ENCODE data around the gene ANKRD63.

The ANKRD63 gene

DNA sequence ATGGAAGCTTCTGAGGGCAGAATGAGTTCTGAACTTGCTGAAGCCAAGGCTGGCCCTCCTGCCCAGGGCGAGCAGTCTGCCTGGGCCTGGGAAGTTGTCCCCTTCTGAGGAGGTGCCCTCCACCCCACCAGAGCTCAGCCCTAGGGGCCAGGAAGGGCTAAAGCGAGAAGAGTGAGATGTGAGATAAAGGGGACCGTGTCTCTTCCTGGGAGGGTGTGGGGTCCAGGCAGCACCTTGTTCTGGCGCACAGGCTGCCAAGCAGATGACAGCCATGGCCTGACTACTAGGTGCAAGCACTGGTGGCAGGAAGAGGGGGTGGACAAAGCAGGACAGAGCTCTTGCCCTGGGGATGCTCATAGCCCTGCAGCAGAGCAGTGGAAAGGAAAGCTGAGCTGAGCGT is 40.3 kb downstream of the ANKRD63 start:
- DNase-seq (ENCODE audit: low read depth): no peak

DNA sequence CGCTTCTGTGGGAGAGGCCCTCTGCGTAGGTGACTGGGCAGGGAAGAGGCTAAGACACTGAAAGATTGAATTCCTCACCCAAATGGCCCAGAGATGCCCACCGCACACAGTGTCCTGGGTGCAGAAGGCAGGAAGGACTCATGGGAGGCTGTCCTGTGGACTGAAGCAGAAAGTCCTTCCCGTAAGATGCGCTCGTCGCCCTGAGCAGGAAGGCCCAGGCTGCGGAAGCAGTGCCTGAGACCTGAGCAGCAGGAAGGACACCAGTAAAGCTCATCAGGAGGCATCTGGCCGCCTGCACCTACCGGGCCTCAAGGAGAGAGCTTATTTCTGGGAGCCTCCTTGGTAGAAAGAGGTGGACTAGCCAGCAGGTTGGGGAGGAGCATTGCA is 40.7 kb downstream of the ANKRD63 start:
- no peak for DNase-seq (ENCODE audit: low read depth)

DNA sequence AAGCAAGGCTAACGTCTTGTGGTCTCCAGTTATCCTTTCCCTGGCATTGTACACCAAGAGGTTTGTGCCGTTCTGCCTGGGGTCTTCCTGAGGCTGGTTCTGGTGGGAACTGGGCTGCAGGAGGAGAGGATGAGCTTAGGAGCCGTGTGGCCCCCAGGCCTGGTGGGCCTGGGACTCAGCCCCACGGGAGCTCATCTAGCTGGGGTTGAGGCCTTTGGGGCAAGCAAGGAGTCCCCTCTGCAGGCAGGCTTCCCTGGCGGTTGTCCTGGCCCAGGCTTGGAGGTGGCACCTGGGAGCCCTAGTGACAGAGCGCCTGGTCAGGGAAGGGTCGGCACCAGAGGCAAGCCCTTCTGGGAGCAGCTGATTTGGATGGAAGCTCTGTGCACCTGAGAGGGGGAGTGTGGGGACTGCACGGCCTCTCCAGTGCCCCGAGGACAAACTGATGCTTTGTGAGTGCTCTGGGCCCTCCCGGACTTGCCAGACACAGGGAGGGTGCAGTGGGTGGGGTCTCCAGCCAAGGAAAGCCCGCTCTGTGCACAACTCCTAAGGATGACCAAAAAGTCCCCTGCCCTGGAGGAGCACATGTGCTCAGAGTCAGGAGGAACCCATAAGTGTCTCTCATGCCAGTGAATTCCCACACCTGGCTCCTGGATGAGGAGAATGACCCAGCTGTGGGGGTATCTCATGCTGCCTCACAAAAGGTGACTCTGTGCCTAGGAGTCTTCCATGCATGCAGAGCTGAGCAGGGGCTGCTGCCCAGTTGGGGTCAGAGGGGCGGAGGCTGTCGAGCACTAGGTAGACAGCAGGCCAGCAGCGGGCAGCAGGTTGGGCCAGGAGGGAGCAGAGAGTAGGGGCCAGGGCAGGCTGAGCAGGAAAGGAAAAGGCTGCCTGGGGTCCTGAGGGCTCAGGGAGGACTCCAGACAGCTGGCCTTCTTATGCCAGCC is 41.3 kb downstream of the ANKRD63 start:
- no peak for DNase-seq (ENCODE audit: low read depth)

DNA sequence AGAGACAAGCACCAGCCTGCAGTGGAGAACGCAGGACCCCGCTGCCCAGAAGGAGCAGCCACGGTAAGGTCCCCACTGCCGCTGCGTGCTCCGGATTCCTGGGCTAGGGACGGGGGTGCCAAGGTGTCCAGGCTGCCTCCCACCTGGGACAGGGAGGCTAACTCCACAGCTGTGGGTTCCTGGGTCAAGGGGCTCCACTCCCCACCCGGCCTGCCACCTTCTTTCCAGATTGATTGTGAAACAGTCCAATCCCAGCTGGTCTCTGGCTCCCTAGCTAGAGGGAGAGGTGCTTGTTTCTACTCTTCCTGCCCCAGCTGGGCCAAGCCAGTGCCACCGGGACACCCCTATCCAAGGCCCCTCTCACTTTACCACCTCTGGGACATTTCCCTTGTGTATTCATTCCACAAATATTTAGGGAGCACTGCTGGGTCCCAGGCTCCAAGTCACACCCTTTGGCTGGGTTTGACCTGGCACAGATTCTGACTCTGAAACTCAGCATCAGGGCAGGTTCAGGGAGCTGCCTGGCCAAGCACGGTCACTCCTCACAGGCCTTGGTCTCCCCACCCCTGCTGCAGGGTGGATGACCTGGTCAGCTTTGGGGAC is 42.1 kb downstream of the ANKRD63 start:
- no peak for DNase-seq (ENCODE audit: low read depth)

DNA sequence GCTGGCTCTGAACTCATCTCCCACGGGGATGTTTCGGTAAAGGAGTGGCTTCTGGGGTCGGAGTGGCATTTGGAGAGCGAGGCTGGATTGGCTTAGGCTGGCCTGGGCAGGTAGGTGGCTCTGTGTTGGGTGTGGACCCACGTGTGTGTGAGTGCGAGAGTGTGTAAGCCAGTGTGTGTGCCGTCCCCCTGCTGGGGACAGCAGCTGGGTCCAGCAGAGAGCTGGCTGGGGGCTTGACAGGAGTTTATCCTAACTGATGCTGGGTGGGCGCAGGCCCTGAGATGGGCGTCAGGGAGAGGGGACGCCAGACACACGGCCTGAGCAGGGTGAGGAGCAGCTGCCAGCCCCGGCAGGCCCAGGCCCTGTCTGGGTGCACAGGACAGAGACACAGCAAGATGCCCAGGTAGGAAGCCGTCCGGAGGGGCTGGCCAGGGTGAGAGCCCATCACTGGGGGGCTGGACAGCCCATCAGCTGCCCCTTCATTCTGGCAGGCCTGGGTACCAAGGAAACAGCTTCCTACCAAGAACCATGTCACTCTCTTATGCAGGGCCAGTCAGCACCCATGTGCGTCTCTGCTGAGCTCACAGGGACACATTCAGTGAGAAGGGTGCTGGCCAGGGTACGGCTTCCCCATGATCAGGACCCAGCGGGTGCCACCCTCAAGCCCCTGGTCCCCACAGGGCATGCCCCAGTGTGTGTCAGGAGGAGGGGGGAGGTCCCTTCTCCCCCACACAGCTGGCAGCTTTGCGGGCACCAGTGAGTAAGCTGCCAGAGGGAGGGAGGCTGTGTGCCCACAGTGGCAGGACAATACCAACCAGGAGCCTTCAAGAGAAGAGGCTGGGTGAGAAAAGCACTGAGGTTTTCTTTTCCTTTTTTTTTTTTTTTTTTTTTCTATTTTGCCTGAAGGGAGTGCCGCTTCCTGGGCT is 42.9 kb downstream of the ANKRD63 start:
- no peak for DNase-seq (ENCODE audit: low read depth)

DNA sequence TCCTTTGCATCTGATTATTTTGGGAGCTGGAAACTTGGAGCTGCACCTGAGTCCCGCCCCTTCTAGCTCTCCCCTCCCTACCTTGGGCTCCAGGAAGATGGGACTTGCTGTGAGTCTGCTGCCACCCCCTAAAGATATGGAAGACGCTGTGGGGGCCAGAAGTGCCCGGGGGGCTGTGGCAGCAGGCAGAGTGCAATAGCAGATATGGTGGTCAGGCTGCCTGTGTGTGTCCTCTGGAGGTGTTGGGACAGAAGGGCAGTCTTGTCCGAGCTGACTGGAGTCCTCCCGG is 43.5 kb downstream of the ANKRD63 start:
- no peak for DNase-seq (ENCODE audit: low read depth)

DNA sequence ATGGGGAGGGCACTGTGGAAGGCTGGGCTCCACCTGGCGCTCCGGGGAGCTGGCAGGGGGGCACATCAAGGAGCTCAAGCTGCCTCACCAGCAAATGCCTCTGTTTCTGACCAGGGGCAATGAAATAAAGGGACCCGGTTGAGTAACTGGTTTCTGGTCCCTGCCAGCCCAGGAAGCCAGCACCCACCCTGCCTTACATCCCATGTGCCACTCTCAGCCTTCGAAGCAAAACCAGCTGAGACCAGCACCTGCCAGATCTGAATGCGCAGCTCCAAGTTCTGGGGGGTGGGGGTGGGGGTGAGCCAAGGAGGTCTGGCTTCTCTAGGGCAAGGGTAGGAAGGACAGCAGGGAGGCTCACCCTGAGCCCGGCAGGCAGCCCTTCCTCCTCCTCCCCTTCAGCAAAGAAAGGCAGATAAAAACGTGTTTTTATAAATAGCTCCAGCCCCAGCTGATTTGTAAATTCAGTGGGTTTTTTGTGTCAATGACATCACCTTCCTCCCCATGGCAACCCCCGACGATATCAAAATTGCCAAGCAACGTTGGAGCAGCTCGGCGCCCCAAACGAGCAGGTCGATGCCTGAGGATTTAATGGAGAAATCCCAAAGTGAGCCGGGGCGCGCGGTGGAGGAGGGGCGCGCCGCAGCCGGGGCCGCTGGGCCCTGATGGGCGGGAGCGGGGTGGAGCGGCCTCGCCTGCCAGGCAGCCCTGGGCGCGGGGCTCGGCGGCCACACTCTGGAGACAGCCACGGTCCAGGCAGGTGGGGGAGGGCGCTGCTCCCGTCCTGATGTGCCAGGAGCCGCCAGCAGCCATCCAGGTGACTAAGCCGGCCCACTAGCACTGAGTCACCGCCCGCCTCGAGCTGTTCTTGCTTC is 44.1 kb downstream of the ANKRD63 start, which contains the start of gene PAK6:
TSS of gene PAK6 (plus strand) at position 532 of the 872 bp plus-strand sequence. CDS start 25,723 bp downstream, outside the sequence.
- no peak for DNase-seq (ENCODE audit: low read depth)

DNA sequence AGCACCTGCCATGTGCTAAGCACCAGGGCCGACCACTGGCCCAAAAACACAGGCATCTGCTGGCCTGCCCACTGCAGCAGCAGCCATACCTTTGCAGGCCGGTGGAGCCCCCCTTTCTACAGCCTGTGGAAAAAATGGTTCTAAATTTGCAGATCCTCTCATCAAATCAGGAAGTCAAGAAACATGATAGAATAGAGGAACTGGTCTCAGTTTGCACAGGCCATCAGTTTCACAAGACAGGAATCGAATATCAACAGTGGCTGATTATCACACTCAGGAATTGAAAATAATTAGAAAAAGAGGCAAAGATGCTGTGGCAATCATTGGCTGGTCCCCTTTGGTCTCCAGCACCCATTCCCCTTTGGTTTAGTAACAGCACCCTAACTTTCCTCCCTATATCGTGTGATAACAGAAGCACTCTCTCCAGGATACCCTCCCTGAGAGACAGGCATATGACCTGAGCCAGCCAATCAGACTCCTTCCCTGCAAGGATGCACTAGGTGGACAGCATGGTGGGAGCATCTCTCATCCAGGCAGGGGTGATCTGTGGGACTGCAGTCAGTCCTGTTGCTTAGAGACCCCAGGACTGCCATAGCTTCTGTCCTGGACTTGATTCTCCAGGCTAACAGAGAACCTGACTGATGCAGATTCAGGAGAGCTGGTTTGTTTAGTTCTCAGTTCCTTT is 47.5 kb downstream of the ANKRD63 start:
- no peak for DNase-seq (ENCODE audit: low read depth)

DNA sequence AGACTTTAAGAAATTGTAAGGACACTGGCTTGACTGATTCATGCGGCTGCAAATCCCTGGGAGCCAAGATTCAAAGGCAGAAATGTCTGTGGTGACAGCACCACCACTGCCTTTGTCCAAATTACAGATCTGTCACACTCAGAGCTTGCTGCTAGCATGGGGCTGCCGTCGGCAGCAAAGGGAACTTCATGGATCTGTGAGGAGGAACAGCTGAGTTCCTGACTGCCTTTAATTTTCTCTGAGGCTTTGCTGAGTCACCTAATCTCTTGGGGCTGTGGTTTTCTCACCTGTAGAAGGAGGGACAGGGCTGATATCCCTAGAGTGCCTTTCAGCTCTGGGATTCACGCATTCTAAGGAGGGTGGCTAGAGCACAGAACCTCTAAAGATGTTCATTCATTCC is 48.1 kb downstream of the ANKRD63 start:
- no peak for DNase-seq (ENCODE audit: low read depth)

DNA sequence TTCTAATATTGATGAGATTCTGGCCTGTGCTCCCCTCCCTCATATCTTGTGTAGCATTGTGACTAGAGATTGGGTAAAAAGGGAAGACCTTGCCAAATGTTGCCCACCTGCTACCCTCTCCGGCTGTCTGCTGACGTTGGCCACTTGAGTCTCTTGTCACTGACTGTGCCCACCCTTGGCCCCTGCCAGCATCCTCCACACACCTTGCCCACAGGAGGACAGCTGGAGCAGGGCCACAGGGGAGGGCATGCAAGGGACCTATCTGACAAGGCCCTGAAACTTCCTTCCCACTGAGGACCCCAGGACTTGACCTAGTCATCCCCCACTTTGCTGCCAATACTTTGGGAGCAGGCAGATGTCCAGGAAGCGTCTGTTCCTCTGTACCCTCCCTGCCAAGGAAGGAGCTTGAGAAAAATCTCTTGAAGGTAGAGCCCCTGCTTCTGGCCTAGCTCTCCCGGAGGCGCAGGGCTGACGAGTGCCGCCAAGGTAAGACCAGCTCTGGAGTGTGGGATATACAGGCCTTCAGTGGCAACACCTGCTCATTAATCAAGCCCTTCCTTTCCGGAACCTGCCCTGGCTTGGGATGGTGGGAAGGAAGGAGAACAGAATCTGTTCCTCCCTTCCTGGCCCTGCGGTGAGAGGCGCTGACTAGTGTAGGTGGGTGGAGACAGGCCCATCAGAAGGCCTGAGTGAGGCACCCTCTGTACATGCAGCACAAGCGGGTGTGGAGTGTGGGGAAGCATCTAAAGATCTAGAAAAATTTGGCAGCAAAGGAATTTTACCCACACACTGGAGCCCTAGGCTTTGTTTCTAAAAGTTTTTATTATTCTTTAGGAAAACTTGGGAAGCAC is 48.9 kb downstream of the ANKRD63 start:
- DNase-seq (ENCODE audit: low read depth): no peak

DNA sequence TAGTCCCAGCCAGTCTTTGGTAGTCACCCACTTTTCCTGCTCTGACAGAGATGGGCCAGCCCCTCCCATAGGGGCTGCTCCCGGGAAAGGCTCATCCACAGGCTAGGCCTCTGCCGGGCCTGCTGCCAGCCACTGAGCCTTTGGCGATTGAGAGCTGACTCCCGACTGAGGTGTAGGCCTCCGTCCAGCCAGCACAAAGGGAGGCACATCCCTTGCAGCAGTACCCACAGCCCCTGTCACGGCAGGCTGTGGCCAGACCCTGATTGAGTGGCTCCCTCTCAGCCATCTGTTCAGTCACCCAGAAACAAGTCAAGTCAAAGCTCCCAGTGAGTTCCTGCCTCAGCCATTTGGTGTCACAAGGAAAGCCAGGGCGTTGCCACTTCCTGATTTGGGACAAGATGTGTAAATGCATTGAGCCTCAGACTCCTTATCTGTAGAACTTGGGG is 50.2 kb downstream of the ANKRD63 start:
- no peak for DNase-seq (ENCODE audit: low read depth)
